Measurements from ENCODE around the gene LAMB4.

The LAMB4 gene

GRCh38 chr7:108140671-108141070 lies 10.5 kb upstream of the LAMB4 start:
- DNase-seq: no peak

- no peak for DNase-seq
Measured at GRCh38 chr7:108138911-108139310, 8.8 kb upstream of the LAMB4 start.

- no peak for DNase-seq
Measured at GRCh38 chr7:108137993-108138392, 7.8 kb upstream of the LAMB4 start.

GRCh38 chr7:108137040-108137439 lies 6.9 kb upstream of the LAMB4 start:
- DNase-seq: no peak

GRCh38 chr7:108136191-108136688 lies 6.1 kb upstream of the LAMB4 start:
- no peak for DNase-seq

- DNase-seq: no peak
Measured at GRCh38 chr7:108135446-108136190, 5.5 kb upstream of the LAMB4 start.

GRCh38 chr7:108134486-108134885 lies 4.3 kb upstream of the LAMB4 start:
- DNase-seq: no peak

- DNase-seq: no peak
Measured at GRCh38 chr7:108132551-108133265, 2.5 kb upstream of the LAMB4 start.

- DNase-seq: no peak
Measured at GRCh38 chr7:108129018-108129965, 869 bp downstream of the LAMB4 start.

- DNase-seq: no peak
Measured at GRCh38 chr7:108128514-108128913, 1.6 kb downstream of the LAMB4 start.

GRCh38 chr7:108127461-108127860 lies 2.7 kb downstream of the LAMB4 start:
- DNase-seq: no peak

- no peak for DNase-seq
Measured at GRCh38 chr7:108124820-108125219, 5.3 kb downstream of the LAMB4 start.

GRCh38 chr7:108122181-108122580 lies 8.0 kb downstream of the LAMB4 start:
- DNase-seq: no peak

GRCh38 chr7:108120933-108121332 lies 9.2 kb downstream of the LAMB4 start:
- no peak for DNase-seq

- no peak for DNase-seq
Measured at GRCh38 chr7:108120196-108120595, 10.0 kb downstream of the LAMB4 start.

GRCh38 chr7:108118959-108119358 lies 11.2 kb downstream of the LAMB4 start:
- DNase-seq: no peak

- no peak for DNase-seq
Measured at GRCh38 chr7:108114117-108114841, 15.9 kb downstream of the LAMB4 start.

- no peak for DNase-seq
Measured at GRCh38 chr7:108112683-108113082, 17.5 kb downstream of the LAMB4 start.

- DNase-seq: no peak
Measured at GRCh38 chr7:108109221-108109908, 20.8 kb downstream of the LAMB4 start.

GRCh38 chr7:108108131-108108530 lies 22.0 kb downstream of the LAMB4 start:
- no peak for DNase-seq

- no peak for DNase-seq
Measured at GRCh38 chr7:108104324-108104723, 25.8 kb downstream of the LAMB4 start.

All from cerebellar nuclear complex (tissue), 1 donor.